ENCODE measurements around the gene PRR14L.
A peak's percentile ranks its signal among the peaks of the same experiment; 100 is the strongest.
"Not testable (repeated sequence)": the region's sequence is repeated elsewhere in the genome, so short reads cannot be mapped to it uniquely, and the experiment has no call there.

The PRR14L gene

DNA sequence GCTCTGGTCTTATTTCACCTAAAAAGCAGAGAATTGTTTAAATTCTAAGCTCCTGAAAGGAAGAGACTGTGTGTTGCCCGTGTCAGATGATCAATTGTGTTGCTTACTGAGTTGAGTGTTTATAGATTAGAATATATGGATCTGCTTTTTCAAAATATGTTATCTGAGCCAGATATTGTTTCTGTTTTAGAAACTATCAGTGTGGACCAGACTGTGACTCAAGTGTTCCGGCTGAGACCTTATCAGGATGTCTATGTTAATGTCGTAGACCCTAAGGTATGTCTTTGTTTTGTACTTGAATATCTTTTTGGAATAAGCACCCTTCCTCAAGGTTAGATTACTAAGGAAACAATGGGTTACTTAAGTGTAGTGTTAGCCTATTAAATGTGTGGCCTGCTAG lies 14.9 kb upstream of the PRR14L start:
- no peak for DNase-seq (ENCODE audit: low spot score)
- in situ Hi-C loops (cut with MboI; ENCODE audit: low sequenced_read_pairs, unreplicated experiment): no loop called here
- TF ChIP-seq, protein P1, sequence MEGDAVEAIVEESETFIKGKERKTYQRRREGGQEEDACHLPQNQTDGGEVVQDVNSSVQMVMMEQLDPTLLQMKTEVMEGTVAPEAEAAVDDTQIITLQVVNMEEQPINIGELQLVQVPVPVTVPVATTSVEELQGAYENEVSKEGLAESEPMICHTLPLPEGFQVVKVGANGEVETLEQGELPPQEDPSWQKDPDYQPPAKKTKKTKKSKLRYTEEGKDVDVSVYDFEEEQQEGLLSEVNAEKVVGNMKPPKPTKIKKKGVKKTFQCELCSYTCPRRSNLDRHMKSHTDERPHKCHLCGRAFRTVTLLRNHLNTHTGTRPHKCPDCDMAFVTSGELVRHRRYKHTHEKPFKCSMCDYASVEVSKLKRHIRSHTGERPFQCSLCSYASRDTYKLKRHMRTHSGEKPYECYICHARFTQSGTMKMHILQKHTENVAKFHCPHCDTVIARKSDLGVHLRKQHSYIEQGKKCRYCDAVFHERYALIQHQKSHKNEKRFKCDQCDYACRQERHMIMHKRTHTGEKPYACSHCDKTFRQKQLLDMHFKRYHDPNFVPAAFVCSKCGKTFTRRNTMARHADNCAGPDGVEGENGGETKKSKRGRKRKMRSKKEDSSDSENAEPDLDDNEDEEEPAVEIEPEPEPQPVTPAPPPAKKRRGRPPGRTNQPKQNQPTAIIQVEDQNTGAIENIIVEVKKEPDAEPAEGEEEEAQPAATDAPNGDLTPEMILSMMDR (IDR thresholded peaks at IDR 0.05; ENCODE audit: borderline replicate concordance, control extremely low read depth, extremely low read depth, insufficient read depth, missing control alignments): no peak

DNA sequence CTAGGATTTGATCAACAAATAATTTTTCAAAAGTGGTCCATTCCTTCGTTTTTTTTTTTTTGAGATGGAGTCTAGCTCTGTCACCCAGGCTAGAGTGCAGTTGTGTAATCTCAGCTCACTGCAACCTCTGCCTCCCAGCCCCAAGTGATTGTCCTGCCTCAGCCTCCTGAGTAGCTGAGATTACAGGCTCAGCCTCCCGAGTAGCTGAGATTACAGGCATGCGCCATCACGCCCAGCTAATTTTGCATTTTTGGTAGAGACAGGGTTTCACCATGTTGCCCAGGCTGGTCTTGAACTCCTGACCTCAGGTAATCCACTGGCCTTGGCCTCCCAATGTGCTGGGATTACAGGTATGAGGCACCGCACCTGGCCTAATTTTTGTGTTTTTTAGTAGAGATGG lies 8.9 kb upstream of the PRR14L start:
- in situ Hi-C loops (cut with MboI; ENCODE audit: low sequenced_read_pairs, unreplicated experiment); DNase-seq (ENCODE audit: low spot score): not testable (repeated sequence)

GRCh38 chr22:31757265-31757664 lies 7.3 kb upstream of the PRR14L start:
- in situ Hi-C loops (cut with MboI; ENCODE audit: low sequenced_read_pairs, unreplicated experiment): no loop called here
- DNase-seq (ENCODE audit: low spot score): no peak
- TF ChIP-seq, protein P1 (IDR thresholded peaks at IDR 0.05; ENCODE audit: borderline replicate concordance, control extremely low read depth, extremely low read depth, insufficient read depth, missing control alignments): no peak

DNA sequence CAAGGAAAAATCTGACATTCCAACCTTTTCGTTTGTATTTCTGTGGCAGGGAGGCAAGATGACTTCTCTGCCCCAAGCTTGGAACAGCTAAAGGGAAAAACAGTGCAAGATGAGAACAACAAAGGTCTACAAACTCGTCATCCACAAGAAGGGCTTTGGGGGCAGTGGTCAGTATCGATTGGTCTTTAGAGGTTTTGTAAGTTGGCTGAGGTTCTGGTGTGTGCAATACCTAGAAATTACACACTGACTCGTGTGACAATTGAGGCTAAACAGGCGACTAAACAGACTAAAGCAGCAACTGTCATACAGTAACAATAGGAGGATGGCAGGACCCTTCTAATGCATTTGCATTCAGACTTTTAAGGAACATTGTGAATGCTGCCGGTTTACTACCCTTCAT lies 4.9 kb upstream of the PRR14L start:
- no peak for DNase-seq (ENCODE audit: low spot score)
- in situ Hi-C loops (cut with MboI; ENCODE audit: low sequenced_read_pairs, unreplicated experiment): no loop called here
- TF ChIP-seq, protein P1 (IDR thresholded peaks at IDR 0.05; ENCODE audit: borderline replicate concordance, control extremely low read depth, extremely low read depth, insufficient read depth, missing control alignments): no peak

DNA sequence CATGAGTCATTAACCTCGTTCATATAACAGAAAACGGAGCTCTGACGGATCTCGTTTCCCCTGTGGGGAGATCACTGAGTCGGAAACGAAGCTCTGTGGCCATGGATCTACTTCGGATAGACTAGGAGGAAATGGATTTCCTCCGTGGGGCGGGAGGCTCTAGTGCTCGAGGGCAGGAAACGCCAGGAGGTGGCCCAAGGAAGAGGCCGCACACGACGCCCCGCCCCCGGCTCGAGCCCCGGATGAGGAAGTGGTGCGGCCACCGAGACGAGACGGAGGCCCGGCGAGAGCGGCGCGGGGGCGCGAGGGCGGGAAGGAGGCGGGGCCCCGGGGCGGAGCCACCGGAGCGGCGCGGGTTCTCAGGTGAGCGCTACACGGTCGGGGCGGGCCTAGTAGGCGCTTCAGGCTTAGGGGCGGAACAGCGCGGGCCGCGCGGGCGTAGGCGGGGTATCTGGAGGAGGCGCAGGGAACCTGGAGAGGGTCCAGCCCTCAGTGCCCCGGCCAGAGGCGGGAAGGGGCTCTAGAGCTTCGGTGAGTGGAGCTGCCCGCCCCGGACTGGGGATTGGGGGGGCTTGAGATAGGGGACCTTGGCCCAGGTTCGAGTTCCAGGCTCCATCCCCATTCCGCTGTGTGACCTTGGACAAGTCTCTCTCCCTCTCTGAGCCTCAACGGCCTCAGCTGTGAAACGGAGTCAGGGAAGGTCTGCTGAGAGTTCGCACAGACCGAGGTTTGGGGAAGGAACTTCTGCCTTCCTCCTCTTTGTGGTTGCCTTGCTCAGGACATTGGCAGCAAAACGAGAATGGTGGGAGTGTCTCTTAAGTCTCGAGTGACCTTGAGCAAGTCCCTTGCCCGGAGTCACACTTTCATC lies 3.9 kb upstream of the PRR14L start, which contains the start of gene DEPDC5:
TSS of gene DEPDC5 (plus strand) at position 386 of the 868 bp plus-strand sequence. CDS start 903 bp downstream, outside the sequence.
- TF ChIP-seq, protein P1 (IDR thresholded peaks at IDR 0.05; ENCODE audit: borderline replicate concordance, control extremely low read depth, extremely low read depth, insufficient read depth, missing control alignments): no peak
- peak; percentile 98 for DNase-seq (ENCODE audit: low spot score)
- in situ Hi-C loops (cut with MboI; ENCODE audit: low sequenced_read_pairs, unreplicated experiment): no loop called here

DNA sequence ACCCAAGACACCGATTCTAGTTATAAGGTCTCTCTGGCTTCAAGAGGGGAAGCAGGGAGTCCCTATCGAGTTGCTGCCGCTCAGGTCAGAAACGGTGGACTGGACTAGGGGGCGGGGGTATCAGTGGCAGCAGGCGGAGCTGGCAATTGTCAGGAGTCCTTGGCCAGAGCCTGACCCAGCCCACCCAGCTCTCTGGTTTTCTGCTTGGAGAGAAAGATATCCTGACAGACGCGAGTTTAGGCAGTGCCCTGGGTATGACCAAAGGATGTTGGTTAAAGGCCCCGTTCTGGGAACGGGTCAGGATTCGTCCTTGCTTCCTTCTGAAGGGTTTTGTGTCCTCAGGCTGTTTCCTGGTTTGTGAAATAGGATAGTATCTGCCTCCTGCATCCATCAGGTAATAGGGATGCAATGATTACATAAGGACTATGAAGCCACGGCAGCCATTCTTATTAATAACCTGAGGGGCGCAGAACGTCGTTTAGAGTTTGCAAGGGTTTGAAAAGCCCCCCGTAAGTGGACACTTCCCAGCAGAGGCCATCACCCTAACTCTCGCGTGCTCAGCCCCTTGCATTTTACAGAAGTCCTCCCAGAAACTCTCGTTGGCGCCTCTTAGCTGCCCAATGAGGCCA lies 3.2 kb upstream of the PRR14L start:
- TF ChIP-seq, protein P1 (IDR thresholded peaks at IDR 0.05; ENCODE audit: borderline replicate concordance, control extremely low read depth, extremely low read depth, insufficient read depth, missing control alignments): no peak
- DNase-seq (ENCODE audit: low spot score): peak; percentile 26
- in situ Hi-C loops (cut with MboI; ENCODE audit: low sequenced_read_pairs, unreplicated experiment): no loop called here
